SU-DHL-6 (cell line): Measurements from ENCODE around the gene NOP53.

Source experiments
- EZH2phosphoT487 ChIP-seq: fragments of 200-600 bp; sonication (generic), shearing (Covaris generic); conservative IDR thresholded peaks from 2 replicates; pipeline ENCODE4 v1.6.1; 2018; ENCODE audit warnings: mild to moderate bottlenecking, antibody characterized with exemption, low read length, moderate library complexity, mixed read lengths
- TF ChIP-seq, protein P1 (sequence below): fragments of 200-600 bp; sonication (generic); IDR thresholded peaks from one replicate; pipeline ENCODE4 v1.5.1; 2017; ENCODE audit warnings: antibody characterized with exemption, mild to moderate bottlenecking, low read length, moderate library complexity; ENCODE audit not compliant: insufficient read depth, poor library complexity, severe bottlenecking

DNA sequence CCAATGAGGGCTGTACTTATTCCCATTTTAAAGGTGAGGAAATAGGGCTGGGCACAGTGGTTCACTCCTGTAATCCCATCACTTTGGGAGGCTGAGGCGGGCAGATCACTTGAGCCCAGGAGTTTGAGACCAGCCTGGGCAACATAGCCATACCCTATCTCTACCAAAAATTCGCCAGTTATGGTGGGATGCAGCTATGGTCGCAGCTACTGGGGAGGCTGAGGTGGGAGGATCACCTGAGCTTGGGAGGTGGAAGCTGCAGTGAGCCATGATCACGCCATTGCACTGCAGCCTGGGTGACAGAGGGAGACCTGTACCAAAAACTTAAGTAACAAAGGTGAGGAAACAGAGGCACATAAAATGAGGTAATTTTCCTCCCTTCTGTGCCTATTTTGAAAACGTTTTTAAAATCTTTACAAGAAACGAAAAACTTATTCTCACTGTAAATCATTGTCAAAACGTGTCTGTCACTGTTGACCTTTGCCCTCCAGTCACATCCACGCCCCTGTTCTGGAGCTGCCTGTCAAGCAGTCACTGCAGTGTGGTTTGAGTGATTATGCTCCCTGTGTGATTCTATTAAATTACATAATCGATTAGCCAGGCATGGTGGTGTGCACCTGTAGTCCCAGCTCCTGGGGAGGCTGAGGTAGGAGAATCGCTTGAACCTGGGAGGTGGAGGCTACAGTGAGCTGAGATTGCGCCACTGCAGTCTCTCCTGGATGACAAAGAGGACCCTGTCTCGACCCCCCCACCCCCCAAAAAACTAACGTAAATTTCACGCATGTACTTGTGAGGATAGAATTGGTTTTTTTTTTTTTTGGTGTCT lies 12.5 kb downstream of the NOP53 start:
- TF ChIP-seq, protein P1, sequence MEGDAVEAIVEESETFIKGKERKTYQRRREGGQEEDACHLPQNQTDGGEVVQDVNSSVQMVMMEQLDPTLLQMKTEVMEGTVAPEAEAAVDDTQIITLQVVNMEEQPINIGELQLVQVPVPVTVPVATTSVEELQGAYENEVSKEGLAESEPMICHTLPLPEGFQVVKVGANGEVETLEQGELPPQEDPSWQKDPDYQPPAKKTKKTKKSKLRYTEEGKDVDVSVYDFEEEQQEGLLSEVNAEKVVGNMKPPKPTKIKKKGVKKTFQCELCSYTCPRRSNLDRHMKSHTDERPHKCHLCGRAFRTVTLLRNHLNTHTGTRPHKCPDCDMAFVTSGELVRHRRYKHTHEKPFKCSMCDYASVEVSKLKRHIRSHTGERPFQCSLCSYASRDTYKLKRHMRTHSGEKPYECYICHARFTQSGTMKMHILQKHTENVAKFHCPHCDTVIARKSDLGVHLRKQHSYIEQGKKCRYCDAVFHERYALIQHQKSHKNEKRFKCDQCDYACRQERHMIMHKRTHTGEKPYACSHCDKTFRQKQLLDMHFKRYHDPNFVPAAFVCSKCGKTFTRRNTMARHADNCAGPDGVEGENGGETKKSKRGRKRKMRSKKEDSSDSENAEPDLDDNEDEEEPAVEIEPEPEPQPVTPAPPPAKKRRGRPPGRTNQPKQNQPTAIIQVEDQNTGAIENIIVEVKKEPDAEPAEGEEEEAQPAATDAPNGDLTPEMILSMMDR, result no peak
- TF ChIP-seq EZH2phosphoT487, result no peak
